ENCODE data around the gene CLCN4.

The CLCN4 gene

GRCh38 chrX:10163031-10163430 lies 6.3 kb downstream of the CLCN4 start:
- no peak for TF ChIP-seq CTCF (IDR thresholded peaks at IDR 0.05; ENCODE audit: low read depth, low read length, missing control alignments)
- DNase-seq (ENCODE audit: low read depth), result no peak
- no peak overlapping the region for H3K4me3 ChIP-seq (ENCODE audit: low read depth, low read length)

- no peak for TF ChIP-seq CTCF (IDR thresholded peaks at IDR 0.05; ENCODE audit: low read depth, low read length, missing control alignments)
- H3K4me3 ChIP-seq (ENCODE audit: low read depth, low read length), result no peak overlapping the region
- no peak for DNase-seq (ENCODE audit: low read depth)
Measured at GRCh38 chrX:10164879-10165278, 8.1 kb downstream of the CLCN4 start.

GRCh38 chrX:10165580-10166247 lies 8.9 kb downstream of the CLCN4 start:
- H3K4me3 ChIP-seq (ENCODE audit: low read depth, low read length), result no peak overlapping the region
- DNase-seq (ENCODE audit: low read depth), result no peak
- TF ChIP-seq CTCF (IDR thresholded peaks at IDR 0.05; ENCODE audit: low read depth, low read length, missing control alignments), result no peak

GRCh38 chrX:10166248-10166716 lies 9.5 kb downstream of the CLCN4 start:
- TF ChIP-seq CTCF (IDR thresholded peaks at IDR 0.05; ENCODE audit: low read depth, low read length, missing control alignments), result no peak
- H3K4me3 ChIP-seq (ENCODE audit: low read depth, low read length), result no peak overlapping the region
- DNase-seq (ENCODE audit: low read depth), result no peak

DNA sequence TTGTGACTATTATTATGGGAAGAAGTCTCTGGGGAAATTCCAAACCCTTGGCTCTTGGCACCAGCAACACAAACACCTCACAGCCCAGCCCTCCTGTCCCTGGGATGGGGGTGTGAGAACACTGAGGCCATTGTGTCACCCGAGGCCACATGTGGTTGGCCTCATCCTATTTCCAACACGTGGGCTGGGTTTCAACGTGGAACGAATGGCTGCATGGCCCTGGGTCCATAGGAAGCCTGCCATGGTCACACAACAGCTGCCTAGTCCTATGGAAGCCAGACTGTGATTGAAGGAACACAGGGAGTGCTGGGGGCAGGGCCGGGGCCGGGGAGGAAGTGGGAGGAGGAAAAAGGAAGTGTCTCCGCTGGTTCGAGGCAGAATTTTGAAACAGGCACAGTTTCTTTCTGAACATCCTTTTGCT lies 10.0 kb downstream of the CLCN4 start:
- no peak for DNase-seq (ENCODE audit: low read depth)
- H3K4me3 ChIP-seq (ENCODE audit: low read depth, low read length), result no peak overlapping the region
- TF ChIP-seq CTCF (IDR thresholded peaks at IDR 0.05; ENCODE audit: low read depth, low read length, missing control alignments), result no peak

GRCh38 chrX:10167573-10167972 lies 10.8 kb downstream of the CLCN4 start:
- no peak for DNase-seq (ENCODE audit: low read depth)

More at GRCh38 chrX:10167573-10167972, 10.8 kb downstream of the CLCN4 start:
- no peak overlapping the region for H3K4me3 ChIP-seq (ENCODE audit: low read depth, low read length)
- no peak for TF ChIP-seq CTCF (IDR thresholded peaks at IDR 0.05; ENCODE audit: low read depth, low read length, missing control alignments)
